Neural cell (in vitro differentiated cells): Measurements from ENCODE around the gene MYBBP1A. TPM values are rescaled to one million over a fixed set of nuclear protein-coding genes. Genes with fewer than 3 reads are reported as not detected.

Experiments used
- H2AFZ ChIP-seq: fragments of 200-600, 300-800 bp; sonication (generic), shearing (Covaris generic); 2 replicates; pipeline ENCODE4 v1.6.0; 2014; ENCODE audit warnings: low read depth, mild to moderate bottlenecking, antibody characterized with exemption, low read length, moderate library complexity
- H3F3A ChIP-seq: fragments of 200-600 bp; shearing (Covaris generic); 2 replicates; pipeline ENCODE4 v1.6.1; 2016; ENCODE audit warnings: mild to moderate bottlenecking, moderate library complexity, mixed read lengths, antibody characterized with exemption, low read length; ENCODE audit not compliant: insufficient read depth, poor library complexity, severe bottlenecking
- H3K27ac ChIP-seq: fragments of 200-600, 300-800 bp; sonication (generic), shearing (Covaris generic); 2 replicates; pipeline ENCODE4 v1.5.1; 2014; ENCODE audit warnings: mild to moderate bottlenecking, low read length, moderate library complexity
- H3K27me3 ChIP-seq: fragments of 300-800, 200-600 bp; sonication (generic), shearing (Covaris generic); 2 replicates; pipeline ENCODE4 v1.6.0; 2014; ENCODE audit warnings: mild to moderate bottlenecking, low read depth, low read length, moderate library complexity; ENCODE audit not compliant: insufficient read depth
- H3K36me3 ChIP-seq: fragments of 300-800, 200-600 bp; sonication (generic), shearing (Covaris generic); 2 replicates; pipeline ENCODE4 v1.5.1; 2014; ENCODE audit warnings: mild to moderate bottlenecking, antibody characterized with exemption, low read length, moderate library complexity; ENCODE audit not compliant: insufficient read depth
- H3K4me2 ChIP-seq: fragments of 300-800, 200-600 bp; sonication (generic), shearing (Covaris generic); 2 replicates; pipeline ENCODE4 v1.6.0; 2014; ENCODE audit warnings: mild to moderate bottlenecking, low read length
- H3K4me3 ChIP-seq: fragments of 300-800, 200-600 bp; sonication (generic), shearing (Covaris generic); 2 replicates; pipeline ENCODE4 v1.5.1; 2014; ENCODE audit warnings: mild to moderate bottlenecking, low read length, moderate library complexity
- H3K79me2 ChIP-seq: fragments of 200-600 bp; shearing (Covaris generic); replicated peaks from 2 replicates; pipeline ENCODE4 v1.6.0; 2014; ENCODE audit warnings: mild to moderate bottlenecking, low read length, moderate library complexity; ENCODE audit not compliant: insufficient read depth
- H3K9ac ChIP-seq: fragments of 300-800, 200-600 bp; sonication (generic), shearing (Covaris generic); 2 replicates; pipeline ENCODE4 v1.6.1; 2016; ENCODE audit warnings: mild to moderate bottlenecking, low read length, mixed read lengths
- H3K9me2 ChIP-seq: fragments of 200-600 bp; shearing (Covaris generic); 2 replicates; pipeline ENCODE4 v1.6.1; 2016; ENCODE audit warnings: mild to moderate bottlenecking, low read length, mixed read lengths; ENCODE audit not compliant: insufficient read depth
- H3K9me3 ChIP-seq: fragments of 200-600, 300-800 bp; sonication (generic), shearing (Covaris generic); 2 replicates; pipeline ENCODE4 v1.6.1; 2016; ENCODE audit warnings: mild to moderate bottlenecking, mixed run types, low read length, moderate library complexity, mixed read lengths
- H4K20me1 ChIP-seq: fragments of 200-600 bp; shearing (Covaris generic); 2 replicates; pipeline ENCODE4 v1.6.1; 2016; ENCODE audit warnings: mild to moderate bottlenecking, mixed run types; ENCODE audit not compliant: insufficient read depth
- EP300 ChIP-seq: fragments of 450-650 bp; conservative IDR thresholded peaks from 2 replicates; pipeline ENCODE4 v1.6.1; 2014; ENCODE audit warnings: antibody characterized with exemption, mild to moderate bottlenecking, moderate library complexity; ENCODE audit not compliant: poor library complexity, severe bottlenecking
- EZH2 ChIP-seq: fragments of 200-600, 300-800 bp; shearing (Covaris generic), sonication (generic); IDR thresholded peaks from 2 replicates; pipeline ENCODE4 v1.6.1; 2014; ENCODE audit warnings: antibody characterized with exemption, low read length, borderline replicate concordance, mild to moderate bottlenecking; ENCODE audit not compliant: insufficient read depth, poor library complexity, severe bottlenecking
- MXI1 ChIP-seq: fragments of 450-650 bp; conservative IDR thresholded peaks from 2 replicates; pipeline ENCODE4 v1.6.1; 2014; ENCODE audit warnings: antibody characterized with exemption, mild to moderate bottlenecking; ENCODE audit not compliant: poor library complexity, severe bottlenecking
- POLR2AphosphoS5 ChIP-seq: IDR thresholded peaks from 2 replicates; pipeline ENCODE4 v1.6.1; 2012
- RAD21 ChIP-seq: fragments of 450-650 bp; conservative IDR thresholded peaks from 2 replicates; pipeline ENCODE4 v1.6.1; 2014; ENCODE audit warnings: antibody characterized with exemption, mild to moderate bottlenecking, moderate library complexity
- REST ChIP-seq: IDR thresholded peaks from 2 replicates; pipeline ENCODE4 v1.6.1; 2012; ENCODE audit warnings: borderline replicate concordance
- SMC3 ChIP-seq: fragments of 450-650 bp; conservative IDR thresholded peaks from 2 replicates; pipeline ENCODE4 v1.6.1; 2014; ENCODE audit warnings: antibody characterized with exemption, mild to moderate bottlenecking, moderate library complexity; ENCODE audit not compliant: poor library complexity
- TAF1 ChIP-seq: IDR thresholded peaks from 2 replicates; pipeline ENCODE4 v1.6.1; 2012; ENCODE audit warnings: low read depth
- polyA plus RNA-seq: library from polyadenylated mRNA; depleted of rRNA; stranded (reverse); fragments of >200 nt; gene quantifications from 2 replicates; pipeline ENCODE4 v1.2.3, GENCODE V29; 2014
- TF ChIP-seq, protein P1 (sequence below): fragments of 450-650 bp; IDR thresholded peaks from 2 replicates; pipeline ENCODE4 v1.5.1; 2014; ENCODE audit warnings: antibody characterized with exemption, mild to moderate bottlenecking, moderate library complexity; ENCODE audit not compliant: poor library complexity, severe bottlenecking

The MYBBP1A gene
- polyA plus RNA-seq, 1 donor from 2014 or later, result 15.6 TPM

GRCh38 chr17:4577386-4577993, 22.3 kb upstream of the MYBBP1A start:
- TF ChIP-seq, protein P1, sequence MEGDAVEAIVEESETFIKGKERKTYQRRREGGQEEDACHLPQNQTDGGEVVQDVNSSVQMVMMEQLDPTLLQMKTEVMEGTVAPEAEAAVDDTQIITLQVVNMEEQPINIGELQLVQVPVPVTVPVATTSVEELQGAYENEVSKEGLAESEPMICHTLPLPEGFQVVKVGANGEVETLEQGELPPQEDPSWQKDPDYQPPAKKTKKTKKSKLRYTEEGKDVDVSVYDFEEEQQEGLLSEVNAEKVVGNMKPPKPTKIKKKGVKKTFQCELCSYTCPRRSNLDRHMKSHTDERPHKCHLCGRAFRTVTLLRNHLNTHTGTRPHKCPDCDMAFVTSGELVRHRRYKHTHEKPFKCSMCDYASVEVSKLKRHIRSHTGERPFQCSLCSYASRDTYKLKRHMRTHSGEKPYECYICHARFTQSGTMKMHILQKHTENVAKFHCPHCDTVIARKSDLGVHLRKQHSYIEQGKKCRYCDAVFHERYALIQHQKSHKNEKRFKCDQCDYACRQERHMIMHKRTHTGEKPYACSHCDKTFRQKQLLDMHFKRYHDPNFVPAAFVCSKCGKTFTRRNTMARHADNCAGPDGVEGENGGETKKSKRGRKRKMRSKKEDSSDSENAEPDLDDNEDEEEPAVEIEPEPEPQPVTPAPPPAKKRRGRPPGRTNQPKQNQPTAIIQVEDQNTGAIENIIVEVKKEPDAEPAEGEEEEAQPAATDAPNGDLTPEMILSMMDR, result no peak
- no peak for TF ChIP-seq EZH2
- no peak for TF ChIP-seq POLR2AphosphoS5
- TF ChIP-seq MXI1, result no peak
- TF ChIP-seq REST, result no peak
- Histone ChIP-seq H3K9me3 (no peaks in the 10 kb centered on the region), H3K27ac (no peak overlapping the region)

GRCh38 chr17:4576729-4577322, 21.6 kb upstream of the MYBBP1A start:
- H2AFZ ChIP-seq, result no peak overlapping the region
- no peaks in the 10 kb centered on the region for H3K9me3 ChIP-seq
- H3F3A ChIP-seq, result no peaks in the 10 kb centered on the region
- H3K27ac ChIP-seq, result no peak overlapping the region
- TF ChIP-seq EP300, result no peak
- no peak for TF ChIP-seq RAD21
- TF ChIP-seq EZH2, result no peak
- TF ChIP-seq, protein P1, result no peak
- no peak for TF ChIP-seq TAF1
- TF ChIP-seq REST, result no peak
- no peak for TF ChIP-seq POLR2AphosphoS5
- no peak for TF ChIP-seq SMC3
- no peak for TF ChIP-seq MXI1
- H4K20me1 ChIP-seq, result no peaks in the 10 kb centered on the region
- no peaks in the 10 kb centered on the region for H3K79me2 ChIP-seq
- H3K36me3 ChIP-seq, result no peaks in the 10 kb centered on the region
- H3K9me2 ChIP-seq, result no peaks in the 10 kb centered on the region
- no peak overlapping the region for H3K4me3 ChIP-seq
- H3K9ac ChIP-seq, result no peak overlapping the region
- H3K4me2 ChIP-seq, result no peak overlapping the region
- H3K27me3 ChIP-seq, result no peaks in the 10 kb centered on the region

More at GRCh38 chr17:4577386-4577993, 22.3 kb upstream of the MYBBP1A start:
- Histone ChIP-seq H3K4me3 (no peak overlapping the region), H4K20me1 (no peaks in the 10 kb centered on the region), H3K27me3 (no peaks in the 10 kb centered on the region), H3K9ac (no peak overlapping the region), H2AFZ (no peak overlapping the region), H3K36me3 (no peaks in the 10 kb centered on the region), H3K79me2 (no peaks in the 10 kb centered on the region), H3K9me2 (no peaks in the 10 kb centered on the region), H3K4me2 (no peak overlapping the region), H3F3A (no peaks in the 10 kb centered on the region)
